Activated T-cell treated with anti-CD3 and anti-CD28 coated beads, Interleukin-2, amount 50 U/mL, for 72 hours (primary cell): Measurements from ENCODE around the gene ADAMTSL4. TPM values are rescaled to one million over a fixed set of nuclear protein-coding genes. Genes with fewer than 3 reads are reported as not detected.
"Not testable (repeated sequence)": the region's sequence is repeated elsewhere in the genome, so short reads cannot be mapped to it uniquely, and the experiment has no call there.

Source experiments
- ATAC-seq, 2 donors: fragments of 150-1000 bp; cut with Tn5 transposase; replicated peaks in 1 of 2; 2 replicates each; pipeline ENCODE4 v1.10.0; 2021; ENCODE audit warnings: moderate library complexity in 2 of 2, mild to moderate bottlenecking in 1 of 2
- DNase-seq, 2 donors: peaks; one replicate each; pipeline ENCODE4 v3.0.0; 2021 to 2022; ENCODE audit warnings: mixed read lengths in 1 of 2
- H3K27ac Mint-ChIP-seq: one replicate; pipeline ENCODE4 v1.8.0; 2022; ENCODE audit warnings: mild to moderate bottlenecking, moderate library complexity, mixed read lengths
- H3K27me3 Mint-ChIP-seq: one replicate; pipeline ENCODE4 v1.8.0; 2022; ENCODE audit warnings: low read depth, mixed read lengths
- H3K36me3 Mint-ChIP-seq, 2 donors: one replicate each; pipeline ENCODE4 v1.8.0; 2022; ENCODE audit warnings: mixed read lengths in 2 of 2, mild to moderate bottlenecking in 1 of 2; ENCODE audit not compliant: insufficient read depth in 2 of 2
- H3K4me1 Mint-ChIP-seq: one replicate; pipeline ENCODE4 v1.8.0; 2022; ENCODE audit warnings: low read depth, mixed read lengths
- H3K4me3 Mint-ChIP-seq, 2 donors: one replicate each; pipeline ENCODE4 v1.8.0; 2022; ENCODE audit warnings: mild to moderate bottlenecking in 2 of 2, mixed read lengths in 2 of 2, moderate library complexity in 2 of 2
- H3K9me3 Mint-ChIP-seq, 2 donors: one replicate each; pipeline ENCODE4 v1.8.0; 2022; ENCODE audit warnings: mixed read lengths in 2 of 2
- total RNA-seq, 2 donors: library from RNA; stranded (reverse); gene quantifications; one replicate each; pipeline ENCODE4 v1.2.3, GENCODE V29; 2022

Gene ADAMTSL4
- total RNA-seq, 2 donors from 2014 or later: 0.86 to 2.6 TPM

GRCh38 chr1:150604226-150604588 is 55.0 kb downstream of the ADAMTSL4 start:
- H3K27ac Mint-ChIP-seq: peak overlapping the region; percentile 98
- peak overlapping the region; percentile 59 to 72 for H3K4me3 Mint-ChIP-seq
- ATAC-seq (no peak), DNase-seq (no peak)
- H3K36me3 Mint-ChIP-seq: peaks cover 7% of the 10 kb centered on the region in 2 donors
- H3K9me3 Mint-ChIP-seq: no peaks in the 10 kb centered on the region
- H3K4me1 Mint-ChIP-seq: peaks cover 23% of the 10 kb centered on the region
- H3K27me3 Mint-ChIP-seq: no peaks in the 10 kb centered on the region

DNA sequence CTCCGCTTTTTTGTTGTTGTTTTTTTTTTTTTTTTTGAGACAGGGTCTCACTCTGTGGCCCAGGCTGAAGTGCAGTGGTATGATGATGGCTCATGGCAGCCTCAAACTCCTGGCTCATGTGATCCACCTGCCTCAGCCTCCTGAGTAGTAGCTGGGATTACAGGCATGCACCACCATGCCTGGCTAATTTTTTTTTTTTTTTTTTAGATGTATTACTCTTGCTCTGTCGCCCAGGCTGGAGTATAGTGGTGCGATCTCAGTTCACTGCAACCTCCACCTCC is 56.2 kb downstream of the ADAMTSL4 start:
- not testable (repeated sequence) for ATAC-seq, H3K27me3 Mint-ChIP-seq, DNase-seq, H3K36me3 Mint-ChIP-seq, H3K9me3 Mint-ChIP-seq
- peak overlapping the region; percentile 59 to 72 for H3K4me3 Mint-ChIP-seq
- peak overlapping the region; percentile 98 for H3K27ac Mint-ChIP-seq
- H3K4me1 Mint-ChIP-seq: peaks cover 23% of the 10 kb centered on the region

DNA sequence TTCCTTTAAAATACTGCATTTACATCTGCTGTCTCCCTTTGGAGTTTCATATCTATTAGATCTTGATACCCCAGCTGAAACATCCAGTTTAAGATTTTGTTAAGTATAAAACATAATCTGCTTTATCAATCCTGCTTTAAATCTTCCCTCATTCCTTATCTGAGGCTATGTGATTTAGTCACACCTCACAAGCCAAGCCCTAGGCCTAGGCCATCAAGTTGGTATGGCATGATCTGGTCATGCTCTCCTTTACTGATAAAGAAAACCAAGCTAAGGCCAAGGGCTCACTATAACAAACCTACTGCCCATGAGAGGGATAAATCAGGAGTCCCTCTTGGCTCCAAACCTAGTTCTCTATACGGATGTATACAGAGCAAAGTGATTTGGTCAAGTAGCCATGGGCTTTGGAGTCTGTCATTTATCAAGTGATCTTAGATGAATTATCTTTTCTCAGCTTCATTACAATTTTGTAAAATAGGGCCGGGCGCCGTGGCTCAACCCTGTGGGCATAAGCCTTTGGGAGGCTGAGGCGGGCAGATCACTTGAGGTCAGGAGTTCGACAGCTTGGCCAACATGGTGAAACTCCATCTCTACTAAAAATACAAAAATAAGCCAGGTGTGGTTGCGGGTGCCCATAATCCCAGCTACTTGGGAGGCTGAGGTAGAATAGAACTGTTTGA is 57.4 kb downstream of the ADAMTSL4 start:
- DNase-seq: no peak
- Mint-ChIP-seq H3K4me1 (peaks cover 32% of the 10 kb centered on the region), H3K4me3 (peak overlapping the region in 1 of 2 donors; percentile 43), H3K36me3 (peaks cover 4 to 9% of the 10 kb centered on the region in 2 donors), H3K27ac (peak overlapping the region; percentile 68), H3K27me3 (no peaks in the 10 kb centered on the region), H3K9me3 (no peaks in the 10 kb centered on the region)
- ATAC-seq: no peak

- H3K27ac Mint-ChIP-seq: no peak overlapping the region
These were observed 60.5 kb downstream of the ADAMTSL4 start for GRCh38 chr1:150609732-150610131.

More at GRCh38 chr1:150609732-150610131, 60.5 kb downstream of the ADAMTSL4 start:
- no peaks in the 10 kb centered on the region for H3K9me3 Mint-ChIP-seq
- ATAC-seq (no peak), DNase-seq (no peak)
- no peak overlapping the region for H3K4me3 Mint-ChIP-seq
- peaks cover 54% of the 10 kb centered on the region for H3K4me1 Mint-ChIP-seq
- H3K27me3 Mint-ChIP-seq: no peaks in the 10 kb centered on the region
- peaks cover 4 to 10% of the 10 kb centered on the region in 2 donors for H3K36me3 Mint-ChIP-seq

Other genes starting within 250 kb of the ADAMTSL4 start
- gene PRPF3, start 227.9 kb upstream of the ADAMTSL4 start, total RNA-seq: 10 to 100 TPM; 83.9 to 88.5 TPM
- gene RPRD2, start 185.3 kb upstream of the ADAMTSL4 start, total RNA-seq: 10 to 100 TPM; 31.9 to 32.7 TPM
- gene TARS2, start 62.0 kb upstream of the ADAMTSL4 start, total RNA-seq: 10 to 100 TPM; 49.8 to 66.4 TPM
- 1 to 10 TPM; 1.3 to 1.5 TPM for gene ECM1, start 41.3 kb upstream of the ADAMTSL4 start, total RNA-seq
- gene FALEC, start 33.7 kb upstream of the ADAMTSL4 start, total RNA-seq: under 1 TPM in 1 of 2 donors, not detected in 1; 0.79 TPM
- gene MCL1, start 30.2 kb downstream of the ADAMTSL4 start, total RNA-seq: 100 to 1,000 TPM; 373 to 495 TPM
- 100 to 1,000 TPM; 178 to 203 TPM for gene ENSA, start 80.2 kb downstream of the ADAMTSL4 start, total RNA-seq
- gene GOLPH3L, start 147.7 kb downstream of the ADAMTSL4 start, total RNA-seq: 10 to 100 TPM; 32.0 to 32.3 TPM
- gene HORMAD1, start 171.5 kb downstream of the ADAMTSL4 start, total RNA-seq: under 1 TPM in 1 of 2 donors, not detected in 1; 0.19 TPM
- 10 to 100 TPM; 47.1 to 70.8 TPM for gene CTSS, start 216.4 kb downstream of the ADAMTSL4 start, total RNA-seq